ENCODE data around the gene ITGA6. TPM values are rescaled to one million over a fixed set of nuclear protein-coding genes. Genes with fewer than 3 reads are reported as not detected.

ITGA6 gene
- total RNA-seq, 1 experiment from 2014 or later = 184 TPM

DNA sequence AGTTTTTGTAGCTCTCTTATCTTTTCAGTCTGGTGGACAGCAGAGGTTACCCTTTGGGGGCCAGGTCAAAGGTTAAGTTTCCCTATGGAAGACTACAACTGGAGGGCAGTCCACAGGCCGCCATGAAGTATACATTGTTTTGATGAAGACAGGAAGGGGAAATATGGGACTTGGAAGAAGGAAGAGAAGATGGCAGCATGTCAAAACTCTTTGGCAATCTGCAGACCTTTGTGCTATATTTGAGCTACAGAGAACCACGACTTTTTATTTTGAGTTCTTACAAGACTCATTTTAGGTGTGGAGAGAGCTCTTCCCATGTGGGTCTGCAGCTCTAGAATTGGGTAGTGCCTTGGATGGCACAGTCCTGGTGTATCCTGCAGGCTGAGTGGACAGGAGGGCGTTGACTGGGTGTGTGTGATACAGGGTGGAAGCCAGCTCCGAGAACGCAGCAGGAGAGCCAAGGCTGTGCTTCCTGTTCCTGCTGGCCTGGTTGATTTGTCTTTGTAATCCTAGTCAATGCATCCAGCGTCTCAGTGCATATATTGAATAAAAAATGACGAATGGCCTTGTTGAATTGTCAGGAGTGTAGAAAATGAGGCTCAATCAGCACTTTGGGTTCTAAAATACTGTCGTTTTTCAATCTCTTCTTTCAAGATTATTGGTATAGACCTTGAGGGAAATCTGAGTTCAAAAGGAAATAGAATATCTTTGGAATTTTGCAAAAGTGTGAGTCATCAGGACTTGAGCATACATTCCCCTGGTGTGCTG lies 11.5 kb downstream of the ITGA6 start:
- peak; percentile 60 for DNase-seq (ENCODE audit: extremely low read depth, low read depth)

DNA sequence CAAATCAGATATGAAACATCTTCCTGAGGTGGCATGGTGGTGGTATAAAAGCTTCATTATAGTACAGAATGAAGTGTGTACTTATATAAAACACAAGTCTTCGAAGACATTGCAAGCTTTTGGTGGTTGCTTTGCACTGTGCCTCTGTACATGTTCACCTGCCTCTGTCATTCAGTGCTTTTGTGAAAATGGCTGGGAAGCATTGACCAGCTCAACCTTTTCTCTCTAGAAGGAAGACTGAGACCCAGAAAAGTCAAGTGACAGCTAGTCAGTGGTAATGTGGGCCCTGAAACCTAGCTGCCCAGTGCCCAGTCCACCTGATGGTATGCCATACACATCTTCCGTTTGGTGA lies 12.1 kb downstream of the ITGA6 start:
- no peak for DNase-seq (ENCODE audit: extremely low read depth, low read depth)

DNA sequence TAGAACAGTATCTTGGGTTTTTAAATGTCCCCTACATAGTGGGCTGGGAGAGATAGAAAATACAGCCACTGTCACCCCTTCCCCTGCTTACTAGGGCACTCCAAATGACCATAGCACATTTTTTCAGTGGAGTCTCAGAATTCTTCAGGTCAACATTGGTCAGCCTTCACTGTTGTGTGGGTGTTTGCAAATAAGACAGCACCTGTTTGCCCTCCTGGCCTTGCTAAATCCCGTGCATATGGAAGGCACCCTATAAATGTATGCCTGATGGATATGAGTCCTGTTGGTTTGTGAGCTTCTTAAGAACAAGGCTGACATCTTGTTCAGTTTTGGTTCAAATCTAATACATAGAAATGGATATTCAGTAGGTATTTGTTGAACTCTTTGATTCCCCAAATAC lies 12.5 kb downstream of the ITGA6 start:
- DNase-seq (ENCODE audit: extremely low read depth, low read depth) = no peak

DNA sequence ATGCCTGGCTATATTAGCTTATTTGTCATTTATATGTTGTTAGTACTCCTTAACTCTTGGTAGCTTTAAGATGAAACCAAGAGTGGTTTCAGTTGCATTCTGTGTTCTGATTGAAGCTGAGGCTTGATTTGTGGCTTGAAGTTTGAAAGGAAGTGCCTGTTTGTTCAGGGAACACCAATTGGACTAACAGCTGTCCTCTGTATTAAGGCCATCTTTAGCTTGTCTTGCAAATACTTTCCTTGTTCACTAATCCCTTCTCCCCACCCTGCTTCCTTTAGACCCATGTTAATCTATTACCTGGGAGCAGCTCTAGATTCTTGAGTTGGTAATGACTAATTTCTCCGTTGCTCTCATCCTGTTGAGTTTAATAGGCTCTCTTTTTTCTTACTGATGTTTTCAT lies 13.4 kb downstream of the ITGA6 start:
- DNase-seq (ENCODE audit: extremely low read depth, low read depth) = no peak

DNA sequence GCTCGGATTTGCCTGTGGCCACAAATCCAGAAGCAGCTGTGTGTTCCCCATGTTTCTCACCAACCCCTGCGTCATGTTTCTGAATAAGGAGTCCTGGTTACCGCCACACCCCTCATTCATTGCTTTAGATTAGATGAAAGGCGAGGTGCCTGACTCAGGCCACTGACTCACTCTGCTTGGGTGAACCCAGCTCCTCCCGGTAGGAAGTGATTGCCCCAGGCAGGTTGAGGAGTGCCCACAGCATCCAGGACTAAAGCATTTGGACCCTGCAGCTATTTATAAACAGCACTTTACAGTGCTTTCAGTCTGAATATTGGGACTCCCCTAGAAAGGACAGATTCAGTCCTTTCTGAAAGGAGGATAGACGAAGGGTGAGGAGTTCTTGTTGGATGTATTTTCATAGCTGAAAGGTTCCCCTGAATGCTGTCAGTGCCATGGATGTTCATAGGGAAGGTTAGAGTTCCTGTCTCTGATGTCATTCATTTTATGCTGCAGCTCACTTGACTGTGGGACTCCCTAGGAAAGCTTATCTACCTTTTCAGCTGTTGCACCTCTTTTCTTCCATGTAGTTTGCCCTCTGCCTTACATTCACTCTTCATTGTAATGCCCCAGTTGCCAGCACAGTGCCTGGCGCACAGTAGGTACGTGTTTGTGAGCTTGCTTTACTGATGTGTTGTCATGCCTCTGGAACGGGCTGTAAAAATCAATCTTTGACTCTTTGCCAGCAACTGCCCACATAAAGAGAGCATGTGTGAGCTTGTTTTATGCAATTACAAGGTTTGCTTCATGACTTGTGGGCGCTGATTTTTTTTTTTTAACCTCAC lies 14.9 kb downstream of the ITGA6 start:
- peak; percentile 95 for DNase-seq (ENCODE audit: extremely low read depth, low read depth)

DNA sequence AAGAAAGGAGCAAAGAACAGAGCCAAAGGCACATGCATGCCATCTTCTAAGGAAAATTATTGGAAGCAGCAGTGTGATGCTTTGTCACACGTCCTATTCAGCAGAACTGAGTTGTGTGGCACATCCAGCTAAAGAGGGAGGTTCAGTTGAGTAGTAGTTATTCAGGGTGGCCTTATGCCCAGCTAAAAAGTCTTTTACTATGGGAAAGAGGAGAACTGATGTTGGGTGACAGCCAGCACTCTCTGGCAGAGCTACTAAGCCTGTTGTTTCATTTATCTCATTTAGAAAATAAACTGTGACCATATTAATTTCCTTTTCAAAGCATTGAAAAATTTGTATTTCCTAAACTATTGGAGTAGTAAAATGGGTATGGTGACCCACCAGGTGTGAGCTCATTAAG lies 18.5 kb downstream of the ITGA6 start:
- DNase-seq (ENCODE audit: extremely low read depth, low read depth) = no peak

DNA sequence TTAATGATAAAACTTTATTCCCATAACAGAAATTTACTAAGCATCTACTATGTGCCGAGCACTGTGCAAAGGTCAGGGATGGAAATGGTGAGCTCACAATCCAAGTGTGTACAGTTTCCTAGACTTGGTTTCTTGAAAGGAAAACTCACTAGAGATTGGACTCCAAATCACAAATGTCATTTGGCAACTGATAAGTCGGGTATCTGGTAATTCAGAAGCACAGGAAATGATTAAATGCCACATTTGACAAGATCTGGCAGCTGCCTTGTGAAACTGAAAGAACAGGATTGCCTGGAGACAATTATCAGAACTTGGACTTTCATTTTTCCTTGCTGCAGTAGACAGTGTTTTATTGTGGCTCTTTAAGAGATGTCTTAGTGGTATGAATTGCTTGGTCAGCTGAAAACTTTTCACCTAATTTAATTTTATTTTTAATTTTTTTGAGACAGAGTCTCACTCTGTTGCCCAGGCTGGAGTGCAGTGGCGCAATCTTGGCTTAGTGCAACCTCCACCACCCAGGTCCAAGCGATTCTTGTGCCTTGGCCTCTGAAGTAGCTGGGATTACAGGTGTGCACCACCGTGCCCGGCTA lies 19.2 kb downstream of the ITGA6 start:
- DNase-seq (ENCODE audit: extremely low read depth, low read depth) = no peak

DNA sequence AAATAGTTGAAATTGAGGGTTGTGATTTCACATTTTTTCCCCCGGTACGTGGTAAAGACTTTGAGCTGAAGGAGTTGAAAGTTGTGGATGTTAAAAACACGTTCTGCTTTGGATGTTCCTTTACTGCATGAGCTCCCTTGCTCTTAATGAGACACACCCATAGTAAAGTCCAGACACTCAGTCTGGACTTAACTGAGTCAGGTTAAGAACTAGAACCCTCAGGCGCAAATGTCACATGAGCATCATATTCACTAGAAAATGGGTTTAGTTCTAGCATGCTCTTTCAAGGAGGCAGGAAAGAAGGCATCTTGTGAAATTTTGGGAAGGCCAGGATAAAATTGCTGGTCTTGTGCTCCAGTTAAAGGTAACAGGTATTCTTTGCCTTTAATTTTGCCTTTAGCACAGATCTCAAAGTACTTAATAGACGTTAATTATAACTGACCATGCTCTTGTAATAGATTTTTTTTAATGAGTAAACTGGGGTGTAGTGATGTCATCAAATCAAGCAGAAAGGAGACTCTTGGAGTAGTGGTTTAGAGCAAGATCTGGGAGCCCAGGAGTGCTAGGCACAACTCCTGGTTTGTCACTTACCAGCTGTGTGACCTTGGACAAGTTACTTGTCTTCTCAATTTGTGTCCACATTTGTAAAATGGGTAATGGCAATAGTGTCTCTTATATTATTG lies 20.6 kb downstream of the ITGA6 start:
- DNase-seq (ENCODE audit: extremely low read depth, low read depth) = no peak

DNA sequence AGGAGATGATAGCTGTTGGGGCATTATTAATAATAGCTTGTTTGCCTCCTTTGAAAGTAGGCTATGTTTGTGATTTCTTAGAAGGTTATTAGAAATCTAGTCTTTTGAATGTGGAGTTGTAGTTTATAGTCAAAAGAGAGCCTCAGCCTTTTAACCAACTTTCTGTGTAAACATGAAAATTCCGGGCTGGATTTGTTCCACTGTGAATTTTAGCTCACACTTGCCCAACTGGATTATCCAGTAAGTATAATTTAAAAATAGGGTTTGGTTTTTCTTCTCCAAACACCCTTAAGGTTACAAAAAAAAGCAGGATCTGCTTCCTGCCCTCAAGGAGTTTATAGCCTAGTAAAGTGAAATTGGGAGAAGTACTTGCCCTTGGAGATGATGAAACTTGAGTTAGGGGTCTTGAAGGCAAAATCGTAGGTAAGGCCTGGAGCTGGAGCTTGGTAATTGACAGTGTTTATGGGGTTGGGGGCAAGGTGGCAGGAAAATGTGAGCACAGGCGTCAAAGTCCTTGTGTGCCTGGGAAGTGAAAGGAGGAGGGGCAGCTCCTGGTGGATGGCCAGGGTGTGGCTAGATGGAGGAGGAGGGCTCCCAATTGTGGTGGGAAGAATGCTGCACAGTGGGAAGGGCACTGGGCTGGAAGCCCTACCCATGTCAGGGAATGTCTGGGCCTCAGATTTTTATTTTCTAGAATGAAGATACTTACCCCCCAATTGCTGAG lies 21.3 kb downstream of the ITGA6 start:
- DNase-seq (ENCODE audit: extremely low read depth, low read depth) = no peak

DNA sequence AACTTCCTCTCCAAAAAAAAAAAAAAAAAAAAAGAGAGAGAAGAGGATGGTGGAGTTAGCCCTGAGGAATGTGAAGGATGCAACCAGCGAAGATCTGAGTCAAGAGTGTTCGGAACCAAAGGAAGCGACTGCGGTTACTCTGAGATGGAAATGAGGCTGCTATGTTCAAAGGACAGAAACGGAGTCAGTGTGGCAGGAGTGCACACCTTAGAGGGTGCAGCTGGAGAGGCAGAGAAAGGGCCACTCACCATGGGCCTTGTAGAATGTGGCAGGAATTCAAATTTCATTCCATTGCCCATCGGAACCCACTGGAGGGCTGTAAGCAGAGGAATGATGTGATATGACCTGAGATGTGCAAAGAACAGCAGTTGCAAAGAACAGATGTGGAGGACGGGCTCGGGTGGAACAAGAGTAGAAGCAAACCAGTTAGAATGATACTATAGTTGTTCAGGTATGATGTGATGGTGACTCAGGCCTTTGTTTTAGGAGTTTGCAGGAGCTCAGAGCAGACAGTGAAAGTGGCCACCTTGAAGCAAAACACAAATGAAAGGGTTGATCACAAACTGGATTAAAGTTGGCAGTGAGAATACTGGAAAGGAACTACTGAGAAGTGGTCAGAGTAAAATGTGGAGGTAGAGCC lies 22.6 kb downstream of the ITGA6 start:
- DNase-seq (ENCODE audit: extremely low read depth, low read depth) = no peak

DNA sequence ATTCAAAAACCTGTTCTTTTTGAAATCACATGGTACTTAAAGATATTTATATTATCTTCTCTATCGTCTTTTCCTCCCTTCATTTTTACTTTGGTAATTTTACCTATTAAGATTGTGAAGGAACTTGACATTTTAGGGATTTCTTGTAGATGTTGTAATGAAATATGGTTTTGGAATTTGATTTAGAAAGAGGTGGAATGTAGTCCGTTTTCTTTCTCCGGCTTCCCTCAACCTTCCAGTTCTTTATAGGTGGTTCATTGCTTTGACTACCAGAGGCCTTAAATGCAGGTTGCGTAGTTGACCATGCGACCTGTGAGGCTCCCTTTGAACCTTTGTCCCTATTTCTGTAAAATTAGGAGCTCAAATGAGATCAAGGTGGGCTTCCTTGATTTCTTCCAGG lies 24.5 kb downstream of the ITGA6 start:
- DNase-seq (ENCODE audit: extremely low read depth, low read depth) = no peak

DNA sequence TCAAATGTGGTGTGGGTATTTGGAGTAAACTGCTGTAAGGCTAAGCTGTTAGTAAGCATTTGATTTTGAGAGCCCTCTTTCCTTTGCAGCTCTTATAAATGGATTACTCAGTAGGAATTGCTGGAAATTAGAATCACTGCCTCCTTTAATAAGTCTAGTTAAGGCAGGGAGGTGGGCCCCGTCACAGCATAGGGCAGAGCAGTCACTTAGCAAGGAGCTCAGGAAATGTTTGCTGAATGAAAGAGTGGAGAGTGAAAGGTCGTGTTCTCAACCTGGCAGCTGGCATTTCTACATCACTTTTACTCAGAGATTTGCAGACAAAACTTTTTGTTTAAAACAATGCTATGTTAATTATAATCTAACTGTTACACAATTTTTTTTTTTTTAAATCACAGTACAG lies 25.5 kb downstream of the ITGA6 start:
- DNase-seq (ENCODE audit: extremely low read depth, low read depth) = no peak

DNA sequence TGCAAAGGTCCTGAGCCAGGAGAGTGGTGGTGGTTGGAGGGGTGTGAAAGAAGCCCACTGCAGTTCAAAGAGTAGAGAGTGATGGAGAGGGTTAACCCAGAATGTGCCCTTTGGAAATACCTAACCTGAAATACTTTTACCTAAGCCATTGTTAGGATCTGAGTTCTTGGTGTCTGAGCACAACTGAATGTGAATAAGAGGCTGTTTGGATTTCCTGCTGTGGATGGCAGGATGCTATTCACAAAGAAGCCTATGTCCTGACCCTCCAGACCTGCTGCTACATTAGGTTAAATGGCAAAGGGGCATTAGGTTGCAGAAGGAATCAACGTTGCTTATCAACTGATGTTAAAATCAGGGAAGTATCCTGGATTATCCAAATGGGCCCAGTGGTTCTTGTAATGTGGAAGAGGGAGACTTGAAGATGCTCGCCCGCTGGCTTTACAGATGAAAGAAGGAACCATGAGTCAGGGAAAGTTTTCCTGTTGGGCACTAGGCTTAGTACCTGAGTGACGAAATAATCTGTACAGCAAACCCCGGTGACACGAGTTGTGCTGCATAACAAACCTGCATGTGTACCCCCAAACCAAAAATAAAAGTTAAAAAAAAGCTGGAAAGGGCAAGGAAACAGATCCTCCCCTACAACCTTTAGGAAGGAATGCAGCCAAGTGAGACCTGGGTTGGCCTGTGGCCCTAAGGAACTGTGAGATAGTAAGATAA lies 27.2 kb downstream of the ITGA6 start:
- no peak for DNase-seq (ENCODE audit: extremely low read depth, low read depth)

DNA sequence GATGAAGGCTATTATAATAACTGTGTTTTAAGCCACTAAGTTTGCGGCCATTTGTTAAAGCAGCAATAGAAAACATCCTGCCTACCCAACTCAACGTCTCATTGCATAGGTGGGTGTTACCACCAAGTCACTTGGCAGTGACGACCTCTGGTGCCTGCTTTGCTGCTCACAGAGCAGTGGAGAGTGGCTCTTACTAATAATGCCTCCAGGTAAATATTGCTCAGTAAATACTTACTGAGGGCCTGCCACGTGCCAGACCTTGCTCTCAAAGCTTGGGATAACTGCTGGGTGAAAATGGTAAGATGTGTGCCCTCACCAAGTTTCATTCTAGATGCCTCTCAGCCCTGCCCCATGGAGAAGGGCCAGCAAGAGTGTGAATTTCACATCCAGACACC lies 27.7 kb downstream of the ITGA6 start:
- no peak for DNase-seq (ENCODE audit: extremely low read depth, low read depth)

DNA sequence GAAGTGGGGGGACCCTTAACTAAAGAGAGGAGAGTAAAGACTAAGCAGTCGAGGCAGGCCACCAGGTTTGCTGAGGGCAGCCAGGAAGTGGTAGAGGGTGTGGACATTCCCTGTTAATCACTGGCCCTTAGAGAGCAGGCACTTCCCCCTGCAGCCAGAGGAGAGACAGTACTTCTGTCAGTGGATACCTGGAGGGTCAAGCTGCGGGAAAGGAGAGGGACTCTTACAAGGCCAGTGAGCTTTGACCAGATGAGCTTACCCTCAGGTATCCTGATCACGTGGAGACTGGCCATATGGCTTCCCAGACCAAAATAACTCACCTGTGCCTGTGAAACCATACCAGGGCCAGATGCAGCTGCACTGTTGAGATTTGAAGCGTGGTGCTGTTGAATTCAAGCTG lies 28.6 kb downstream of the ITGA6 start:
- DNase-seq (ENCODE audit: extremely low read depth, low read depth) = no peak

DNA sequence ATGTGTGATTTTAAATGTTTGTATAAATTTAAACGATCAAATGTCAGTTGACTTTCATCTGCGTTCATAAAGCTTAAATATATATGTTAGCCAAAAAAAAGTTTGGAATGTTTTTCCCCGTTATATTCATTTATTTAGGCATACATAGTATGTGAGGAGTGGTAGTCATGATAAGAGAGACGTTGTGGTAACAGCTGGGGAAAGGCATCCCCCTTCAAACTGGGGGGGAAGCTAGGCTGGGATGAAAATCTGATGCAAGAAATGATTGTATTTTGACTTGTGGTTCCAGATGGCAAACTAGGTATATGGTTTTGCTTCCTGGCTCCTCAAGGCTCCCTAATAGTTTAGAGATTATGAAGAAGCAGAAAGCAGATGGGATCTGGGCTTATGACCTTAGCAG lies 30.1 kb downstream of the ITGA6 start:
- no peak for DNase-seq (ENCODE audit: extremely low read depth, low read depth)

DNA sequence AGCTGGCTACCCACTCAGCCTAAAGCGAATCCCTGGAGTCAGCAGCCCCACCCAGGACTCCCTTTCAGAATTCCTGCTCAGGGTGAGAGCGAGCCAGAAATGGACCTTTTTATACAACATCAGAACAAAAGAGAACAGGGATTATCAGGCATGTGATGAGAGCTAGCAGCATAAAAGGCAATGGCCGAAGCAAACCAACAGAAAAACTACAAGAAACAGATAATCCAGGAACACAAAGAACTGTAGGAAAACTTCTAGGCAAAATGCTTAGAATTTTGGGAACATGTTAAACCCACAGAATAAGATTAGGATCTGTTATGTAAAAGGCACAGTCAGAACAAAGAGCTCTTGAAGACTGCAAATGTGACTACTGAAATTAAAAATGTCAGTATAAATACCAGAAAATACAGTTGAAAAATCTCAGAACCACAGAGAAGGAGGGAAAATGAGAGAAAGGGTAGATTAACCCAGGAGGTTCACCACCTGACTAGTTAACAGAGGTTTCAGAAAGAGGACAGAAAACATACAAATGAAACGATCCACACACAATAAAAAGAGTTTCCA lies 31.3 kb downstream of the ITGA6 start:
- DNase-seq (ENCODE audit: extremely low read depth, low read depth) = no peak

DNA sequence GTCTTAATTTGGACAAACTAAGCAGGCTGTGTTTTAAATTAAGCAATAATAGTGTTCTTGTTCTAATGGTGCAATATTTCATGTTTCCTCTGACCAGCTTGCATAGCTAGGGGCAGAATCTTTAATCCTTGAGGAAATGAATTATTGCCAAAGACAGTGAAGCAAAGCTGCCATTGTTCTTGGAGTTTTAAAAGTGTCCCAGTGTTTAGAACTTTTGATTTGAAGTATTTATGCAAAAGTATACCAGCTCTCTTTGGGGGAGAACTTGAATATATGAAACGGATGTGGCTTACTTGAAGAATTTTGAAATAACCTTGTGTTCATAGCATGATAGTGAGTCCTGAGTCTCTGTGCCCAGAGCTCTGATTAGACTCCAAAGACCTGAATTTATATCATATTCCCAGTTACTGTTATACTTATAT lies 33.4 kb downstream of the ITGA6 start:
- no peak for DNase-seq (ENCODE audit: extremely low read depth, low read depth)
